Effector memory CD4-positive, alpha-beta T cell (primary cell): ENCODE measurements around the gene GRK5.
"Not testable (repeated sequence)": the region's sequence is repeated elsewhere in the genome, so short reads cannot be mapped to it uniquely, and the experiment has no call there.

Experiments used
- DNase-seq, 3 donors: peaks; one replicate each; pipeline ENCODE4 v3.0.0-alpha.2; 2020
- H3K27ac ChIP-seq: 2 replicates; pipeline ENCODE4 v1.7.0; 2013; ENCODE audit warnings: mild to moderate bottlenecking, low read length, moderate library complexity; ENCODE audit not compliant: insufficient read depth, poor library complexity, severe bottlenecking
- H3K27me3 ChIP-seq: replicated peaks from 2 replicates; pipeline ENCODE4 v1.7.0; 2013; ENCODE audit warnings: mild to moderate bottlenecking, low read length; ENCODE audit not compliant: insufficient read depth, control insufficient read depth, poor library complexity, severe bottlenecking
- H3K36me3 ChIP-seq: 2 replicates; pipeline ENCODE4 v1.7.0; 2013; ENCODE audit warnings: mild to moderate bottlenecking, low read length, moderate library complexity; ENCODE audit not compliant: control insufficient read depth, insufficient read depth
- H3K4me1 ChIP-seq: 2 replicates; pipeline ENCODE4 v1.7.0; 2013; ENCODE audit warnings: low read length, mild to moderate bottlenecking; ENCODE audit not compliant: control insufficient read depth, insufficient read depth, poor library complexity, severe bottlenecking
- H3K4me3 ChIP-seq: 2 replicates; pipeline ENCODE4 v1.7.0; 2013; ENCODE audit warnings: low read length, low read depth, mild to moderate bottlenecking; ENCODE audit not compliant: insufficient read depth, poor library complexity, severe bottlenecking
- H3K9me3 ChIP-seq: 2 replicates; pipeline ENCODE4 v1.7.0; 2013; ENCODE audit warnings: mild to moderate bottlenecking, low read length, moderate library complexity; ENCODE audit not compliant: control insufficient read depth

Gene GRK5

GRCh38 chr10:119235356-119235755, 28.0 kb downstream of the GRK5 start:
- H3K4me3 ChIP-seq: no peak overlapping the region
- no peaks in the 10 kb centered on the region for H3K9me3 ChIP-seq
- no peaks in the 10 kb centered on the region for H3K27me3 ChIP-seq
- DNase-seq: no peak
- no peaks in the 10 kb centered on the region for H3K4me1 ChIP-seq
- H3K27ac ChIP-seq: no peak overlapping the region
- no peaks in the 10 kb centered on the region for H3K36me3 ChIP-seq

GRCh38 chr10:119237722-119238436, 30.5 kb downstream of the GRK5 start:
- no peaks in the 10 kb centered on the region for H3K36me3 ChIP-seq
- no peak overlapping the region for H3K27ac ChIP-seq
- no peaks in the 10 kb centered on the region for H3K27me3 ChIP-seq
- no peaks in the 10 kb centered on the region for H3K4me1 ChIP-seq
- no peak overlapping the region for H3K4me3 ChIP-seq
- no peaks in the 10 kb centered on the region for H3K9me3 ChIP-seq
- no peak for DNase-seq

GRCh38 chr10:119238577-119238976, 31.2 kb downstream of the GRK5 start:
- no peaks in the 10 kb centered on the region for H3K9me3 ChIP-seq
- H3K36me3 ChIP-seq: no peaks in the 10 kb centered on the region
- DNase-seq: no peak
- no peak overlapping the region for H3K27ac ChIP-seq
- no peaks in the 10 kb centered on the region for H3K4me1 ChIP-seq
- H3K4me3 ChIP-seq: no peak overlapping the region
- no peaks in the 10 kb centered on the region for H3K27me3 ChIP-seq

- not testable (repeated sequence) for H3K36me3 ChIP-seq, H3K4me3 ChIP-seq, H3K4me1 ChIP-seq, H3K27me3 ChIP-seq, H3K9me3 ChIP-seq, H3K27ac ChIP-seq, DNase-seq
Observed at GRCh38 chr10:119239015-119239414, 31.6 kb downstream of the GRK5 start.

GRCh38 chr10:119239630-119240029, 32.3 kb downstream of the GRK5 start:
- not testable (repeated sequence) for H3K27ac ChIP-seq, H3K36me3 ChIP-seq, H3K9me3 ChIP-seq, DNase-seq, H3K4me1 ChIP-seq, H3K27me3 ChIP-seq, H3K4me3 ChIP-seq

- Histone ChIP-seq H3K9me3 (no peaks in the 10 kb centered on the region), H3K4me3 (no peak overlapping the region), H3K36me3 (no peaks in the 10 kb centered on the region), H3K27me3 (no peaks in the 10 kb centered on the region), H3K27ac (no peak overlapping the region), H3K4me1 (no peaks in the 10 kb centered on the region)
- no peak for DNase-seq
Observed at GRCh38 chr10:119241066-119241465, 33.7 kb downstream of the GRK5 start.

- no peaks in the 10 kb centered on the region for H3K9me3 ChIP-seq
- no peaks in the 10 kb centered on the region for H3K27me3 ChIP-seq
- H3K4me3 ChIP-seq: no peak overlapping the region
- no peaks in the 10 kb centered on the region for H3K36me3 ChIP-seq
- no peak for DNase-seq
- no peaks in the 10 kb centered on the region for H3K4me1 ChIP-seq
- H3K27ac ChIP-seq: no peak overlapping the region
Observed at GRCh38 chr10:119242186-119242585, 34.8 kb downstream of the GRK5 start.

- Histone ChIP-seq H3K9me3 (no peaks in the 10 kb centered on the region), H3K4me3 (no peak overlapping the region), H3K27ac (no peak overlapping the region), H3K27me3 (no peaks in the 10 kb centered on the region), H3K4me1 (no peaks in the 10 kb centered on the region), H3K36me3 (no peaks in the 10 kb centered on the region)
- DNase-seq: no peak
Observed at GRCh38 chr10:119243488-119243887, 36.1 kb downstream of the GRK5 start.

GRCh38 chr10:119243967-119244366, 36.6 kb downstream of the GRK5 start:
- DNase-seq: no peak
- no peaks in the 10 kb centered on the region for H3K36me3 ChIP-seq
- H3K4me1 ChIP-seq: no peaks in the 10 kb centered on the region
- no peaks in the 10 kb centered on the region for H3K27me3 ChIP-seq
- no peak overlapping the region for H3K27ac ChIP-seq
- no peak overlapping the region for H3K4me3 ChIP-seq
- H3K9me3 ChIP-seq: no peaks in the 10 kb centered on the region

GRCh38 chr10:119245272-119245671, 37.9 kb downstream of the GRK5 start:
- Histone ChIP-seq H3K36me3 (no peaks in the 10 kb centered on the region), H3K27ac (no peak overlapping the region), H3K9me3 (no peaks in the 10 kb centered on the region), H3K4me3 (no peak overlapping the region), H3K4me1 (no peaks in the 10 kb centered on the region), H3K27me3 (no peaks in the 10 kb centered on the region)
- no peak for DNase-seq
